Ishikawa (cell line): ENCODE measurements around the gene CHD2.

Experiments
- CEBPB ChIP-seq: IDR thresholded peaks from 2 replicates; pipeline ENCODE4 v1.6.1; 2012
- CREB1 ChIP-seq: IDR thresholded peaks from 2 replicates; pipeline ENCODE4 v1.6.1; 2012; ENCODE audit warnings: low read depth
- EGR1 ChIP-seq: IDR thresholded peaks from 2 replicates; pipeline ENCODE4 v1.6.1; 2012
- EP300 ChIP-seq: IDR thresholded peaks from 2 replicates; pipeline ENCODE4 v1.6.1; 2012; ENCODE audit warnings: borderline replicate concordance
- FOXM1 ChIP-seq: IDR thresholded peaks from 2 replicates; pipeline ENCODE4 v1.6.1; 2012; ENCODE audit warnings: low read depth, borderline replicate concordance
- NFIC ChIP-seq: IDR thresholded peaks from 2 replicates; pipeline ENCODE4 v1.6.1; 2012
- RAD21 ChIP-seq: IDR thresholded peaks from 2 replicates; pipeline ENCODE4 v1.6.1; 2012; ENCODE audit warnings: low read depth
- TAF1 ChIP-seq: IDR thresholded peaks from 2 replicates; pipeline ENCODE4 v1.6.1; 2012; ENCODE audit warnings: low read depth, mild to moderate bottlenecking
- TCF12 ChIP-seq: IDR thresholded peaks from 2 replicates; pipeline ENCODE4 v1.6.1; 2012; ENCODE audit warnings: low read depth
- TEAD4 ChIP-seq: IDR thresholded peaks from 2 replicates; pipeline ENCODE4 v1.6.1; 2012
- YY1 ChIP-seq: IDR thresholded peaks from 2 replicates; pipeline ENCODE4 v1.6.1; 2012; ENCODE audit warnings: low read depth
- ZBTB7A ChIP-seq: IDR thresholded peaks from 2 replicates; pipeline ENCODE4 v1.6.1; 2012; ENCODE audit warnings: low read depth
- TF ChIP-seq, protein P1 (sequence below): IDR thresholded peaks from 2 replicates; pipeline ENCODE4 v1.6.1; 2012; ENCODE audit warnings: low read depth, mild to moderate bottlenecking
- TF ChIP-seq, protein P2 (sequence below): IDR thresholded peaks from 2 replicates; pipeline ENCODE4 v1.6.1; 2012
- TF ChIP-seq, protein P3 (sequence below): IDR thresholded peaks from 2 replicates; pipeline ENCODE4 v1.6.1; 2012

The CHD2 gene

DNA sequence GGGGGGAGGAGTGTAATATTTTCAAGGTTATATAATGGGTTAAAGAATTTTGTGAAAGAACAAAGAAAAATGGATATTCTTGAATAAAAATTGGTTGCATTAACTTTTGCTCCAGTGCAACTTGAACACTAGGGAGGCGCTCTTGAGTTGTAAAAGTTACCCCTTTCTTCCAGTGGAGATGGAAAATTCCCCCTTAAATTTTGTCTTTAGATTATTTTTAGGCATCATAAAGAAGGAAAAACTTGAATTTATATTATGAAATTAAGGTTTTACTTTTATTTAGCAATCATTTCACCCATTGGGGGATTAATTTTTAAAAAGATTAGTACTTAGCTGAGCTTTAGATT is 550 bp upstream of the CHD2 start:
- no peak for TF ChIP-seq TAF1
- TF ChIP-seq CREB1 = no peak
- TF ChIP-seq RAD21 = no peak
- no peak for TF ChIP-seq ZBTB7A
- TF ChIP-seq TEAD4 = no peak
- TF ChIP-seq EGR1 = no peak
- TF ChIP-seq, protein P1, sequence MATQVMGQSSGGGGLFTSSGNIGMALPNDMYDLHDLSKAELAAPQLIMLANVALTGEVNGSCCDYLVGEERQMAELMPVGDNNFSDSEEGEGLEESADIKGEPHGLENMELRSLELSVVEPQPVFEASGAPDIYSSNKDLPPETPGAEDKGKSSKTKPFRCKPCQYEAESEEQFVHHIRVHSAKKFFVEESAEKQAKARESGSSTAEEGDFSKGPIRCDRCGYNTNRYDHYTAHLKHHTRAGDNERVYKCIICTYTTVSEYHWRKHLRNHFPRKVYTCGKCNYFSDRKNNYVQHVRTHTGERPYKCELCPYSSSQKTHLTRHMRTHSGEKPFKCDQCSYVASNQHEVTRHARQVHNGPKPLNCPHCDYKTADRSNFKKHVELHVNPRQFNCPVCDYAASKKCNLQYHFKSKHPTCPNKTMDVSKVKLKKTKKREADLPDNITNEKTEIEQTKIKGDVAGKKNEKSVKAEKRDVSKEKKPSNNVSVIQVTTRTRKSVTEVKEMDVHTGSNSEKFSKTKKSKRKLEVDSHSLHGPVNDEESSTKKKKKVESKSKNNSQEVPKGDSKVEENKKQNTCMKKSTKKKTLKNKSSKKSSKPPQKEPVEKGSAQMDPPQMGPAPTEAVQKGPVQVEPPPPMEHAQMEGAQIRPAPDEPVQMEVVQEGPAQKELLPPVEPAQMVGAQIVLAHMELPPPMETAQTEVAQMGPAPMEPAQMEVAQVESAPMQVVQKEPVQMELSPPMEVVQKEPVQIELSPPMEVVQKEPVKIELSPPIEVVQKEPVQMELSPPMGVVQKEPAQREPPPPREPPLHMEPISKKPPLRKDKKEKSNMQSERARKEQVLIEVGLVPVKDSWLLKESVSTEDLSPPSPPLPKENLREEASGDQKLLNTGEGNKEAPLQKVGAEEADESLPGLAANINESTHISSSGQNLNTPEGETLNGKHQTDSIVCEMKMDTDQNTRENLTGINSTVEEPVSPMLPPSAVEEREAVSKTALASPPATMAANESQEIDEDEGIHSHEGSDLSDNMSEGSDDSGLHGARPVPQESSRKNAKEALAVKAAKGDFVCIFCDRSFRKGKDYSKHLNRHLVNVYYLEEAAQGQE = no peak
- no peak for TF ChIP-seq YY1
- no peak for TF ChIP-seq CEBPB
- TF ChIP-seq, protein P2, sequence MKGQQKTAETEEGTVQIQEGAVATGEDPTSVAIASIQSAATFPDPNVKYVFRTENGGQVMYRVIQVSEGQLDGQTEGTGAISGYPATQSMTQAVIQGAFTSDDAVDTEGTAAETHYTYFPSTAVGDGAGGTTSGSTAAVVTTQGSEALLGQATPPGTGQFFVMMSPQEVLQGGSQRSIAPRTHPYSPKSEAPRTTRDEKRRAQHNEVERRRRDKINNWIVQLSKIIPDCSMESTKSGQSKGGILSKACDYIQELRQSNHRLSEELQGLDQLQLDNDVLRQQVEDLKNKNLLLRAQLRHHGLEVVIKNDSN = no peak

DNA sequence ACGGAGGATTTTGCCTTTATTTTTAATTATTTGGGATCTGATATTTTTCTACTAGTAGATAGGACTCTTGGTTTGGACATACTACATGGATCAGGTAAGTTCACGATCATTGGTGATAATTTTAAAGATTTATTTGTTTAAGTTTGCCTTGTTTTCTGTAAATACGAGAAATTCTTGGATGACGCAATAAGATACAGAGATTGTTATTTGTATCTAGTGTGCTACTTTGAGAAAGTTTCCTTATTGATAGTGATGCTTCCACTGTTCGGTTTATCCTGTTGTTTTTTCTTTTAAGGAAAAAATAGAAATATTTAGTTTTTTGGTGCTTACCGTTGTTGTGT is 577 bp downstream of the CHD2 start:
- no peak for TF ChIP-seq YY1
- peak; percentile 51; the same call in 1 of the 2 replicates for TF ChIP-seq CEBPB

DNA sequence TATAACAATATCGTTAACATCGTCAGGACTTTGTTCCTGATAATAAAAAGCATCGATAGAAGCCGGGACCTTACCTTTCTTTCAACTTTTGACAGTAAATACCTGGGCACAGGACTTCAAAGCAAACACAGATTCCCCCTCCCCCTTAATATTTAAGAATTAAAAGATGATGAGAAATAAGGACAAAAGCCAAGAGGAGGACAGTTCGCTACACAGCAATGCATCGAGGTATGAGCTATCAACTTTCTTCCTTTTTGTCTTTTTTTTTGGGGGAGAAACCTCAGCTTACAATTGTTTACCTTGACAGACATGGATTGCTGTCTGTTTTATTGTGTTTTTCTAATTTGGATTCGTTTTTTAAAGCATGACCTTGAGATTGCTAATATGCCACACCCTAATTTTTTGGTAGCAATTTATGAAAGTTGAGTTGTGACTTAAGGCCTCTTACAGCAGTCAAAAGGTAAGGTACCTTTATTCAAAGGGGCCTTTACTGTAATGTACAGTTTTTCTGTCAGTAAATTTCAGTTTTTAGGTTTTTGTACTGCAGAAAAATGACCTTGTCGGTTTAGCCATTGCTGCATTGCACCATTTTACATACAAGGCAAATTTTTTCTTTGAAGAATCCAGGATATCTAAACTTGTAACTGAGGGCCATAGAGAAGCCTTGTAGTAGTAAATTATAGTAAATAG is 1.1 kb downstream of the CHD2 start:
- no peak for TF ChIP-seq EGR1
- no peak for TF ChIP-seq CREB1
- no peak for TF ChIP-seq RAD21
- TF ChIP-seq EP300 = no peak
- TF ChIP-seq, protein P3, sequence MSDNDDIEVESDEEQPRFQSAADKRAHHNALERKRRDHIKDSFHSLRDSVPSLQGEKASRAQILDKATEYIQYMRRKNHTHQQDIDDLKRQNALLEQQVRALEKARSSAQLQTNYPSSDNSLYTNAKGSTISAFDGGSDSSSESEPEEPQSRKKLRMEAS = no peak
- TF ChIP-seq, protein P1 = no peak
- TF ChIP-seq TCF12 = no peak
- TF ChIP-seq YY1 = no peak
- TF ChIP-seq CEBPB = no peak
- TF ChIP-seq TAF1 = no peak
- TF ChIP-seq TEAD4 = no peak

DNA sequence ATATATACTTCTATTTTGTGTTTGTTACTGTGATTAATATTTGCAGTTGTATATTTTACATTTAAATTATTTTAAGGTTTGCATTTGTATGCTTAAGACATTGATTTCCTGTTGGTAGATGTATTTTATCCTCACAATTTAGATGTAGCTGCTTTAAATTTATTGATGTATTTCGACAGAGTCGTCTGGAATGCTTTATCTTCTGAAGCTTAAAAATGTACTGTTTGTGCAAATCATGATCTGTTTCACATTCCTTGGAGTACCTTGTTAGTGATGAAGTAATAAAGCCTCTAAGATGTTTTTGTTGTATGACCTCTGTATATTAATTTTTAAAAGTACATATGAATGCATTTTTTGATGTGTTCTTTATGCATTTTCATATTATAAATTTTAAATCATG is 1.9 kb downstream of the CHD2 start:
- TF ChIP-seq CEBPB (no peak), EGR1 (no peak), CREB1 (no peak), YY1 (no peak), TCF12 (no peak), TAF1 (no peak), TEAD4 (no peak), NFIC (no peak), EP300 (no peak), ZBTB7A (no peak), FOXM1 (no peak), RAD21 (no peak)
- TF ChIP-seq, protein P2 = no peak
- TF ChIP-seq, protein P3 = no peak
- TF ChIP-seq, protein P1 = no peak
